HG03378 (cell line): ENCODE results near the gene ACOT7.

Source experiments
- ATAC-seq: cut with Tn5 transposase; IDR thresholded peaks from one replicate; pipeline ENCODE4 v1.9.1; 2021; ENCODE audit warnings: mild to moderate bottlenecking, moderate library complexity; ENCODE audit not compliant: unreplicated experiment

ACOT7 gene

GRCh38 chr1:6273380-6273891 is 120.1 kb downstream of the ACOT7 start:
- no peak for ATAC-seq

GRCh38 chr1:6272868-6273267 is 120.7 kb downstream of the ACOT7 start:
- ATAC-seq: no peak

DNA sequence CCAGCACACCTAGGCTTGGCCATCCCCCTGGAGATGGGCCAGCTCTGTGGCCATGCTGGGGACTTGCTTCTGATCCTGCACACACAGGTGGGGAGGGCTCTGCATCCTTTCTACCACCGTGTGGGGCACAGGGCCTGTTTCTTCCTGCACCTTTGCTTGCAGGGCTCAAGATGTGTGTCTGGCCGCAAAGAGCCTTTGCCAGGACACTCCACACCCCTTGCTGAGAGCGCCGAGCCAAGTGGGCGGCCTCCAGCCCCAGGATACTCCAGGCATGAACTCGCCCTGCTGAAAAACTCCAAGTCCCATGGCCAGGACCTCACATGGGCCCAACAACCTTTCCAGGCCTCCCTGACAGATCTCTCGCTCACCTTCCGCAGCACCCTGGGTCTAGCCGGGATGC is 121.1 kb downstream of the ACOT7 start:
- no peak for ATAC-seq

DNA sequence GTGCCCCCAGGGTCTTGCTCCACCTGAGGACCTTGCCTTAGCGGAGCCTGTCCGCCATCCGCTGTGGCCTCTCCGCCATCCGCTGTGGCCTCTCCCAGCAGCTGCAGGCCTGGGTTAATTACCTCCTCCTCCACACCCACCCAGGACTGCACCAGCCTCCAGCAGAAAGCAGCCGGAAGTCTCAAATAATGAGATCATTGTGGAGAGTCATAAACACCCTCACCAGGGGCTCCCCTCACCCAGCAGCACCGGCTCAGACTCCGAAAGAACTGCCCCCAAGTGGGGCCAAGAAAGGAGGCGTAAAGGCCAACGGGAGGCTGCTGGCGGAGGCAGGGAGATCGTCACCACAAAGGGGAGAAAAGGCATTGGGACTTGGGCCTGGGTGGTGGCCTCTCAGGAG is 122.0 kb downstream of the ACOT7 start:
- no peak for ATAC-seq

- no peak for ATAC-seq
These were observed 122.6 kb downstream of the ACOT7 start for GRCh38 chr1:6271006-6271405.

DNA sequence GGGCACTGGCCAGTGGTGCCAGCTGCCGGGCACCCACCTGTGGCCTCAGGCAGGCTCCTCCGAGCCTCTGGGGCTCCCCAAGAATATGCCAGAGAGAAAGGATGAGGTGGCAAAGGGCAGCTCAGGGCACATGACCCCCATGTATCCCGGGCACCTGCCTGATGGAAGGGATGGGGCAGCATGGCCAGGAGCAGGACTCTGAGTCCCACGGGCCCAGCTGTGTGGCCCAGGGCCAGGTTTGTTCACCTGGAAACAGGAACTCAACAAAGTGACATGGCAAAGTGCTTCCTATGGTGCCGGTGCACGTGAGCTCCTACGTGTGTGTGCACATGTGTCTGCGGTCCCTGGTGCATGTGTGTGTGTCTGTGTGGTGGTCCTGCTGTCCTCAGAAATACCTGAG is 123.2 kb downstream of the ACOT7 start:
- ATAC-seq: no peak

- no peak for ATAC-seq
These were observed 123.7 kb downstream of the ACOT7 start for GRCh38 chr1:6269720-6270400.

- ATAC-seq: no peak
These were observed 124.3 kb downstream of the ACOT7 start for GRCh38 chr1:6269296-6269695.

DNA sequence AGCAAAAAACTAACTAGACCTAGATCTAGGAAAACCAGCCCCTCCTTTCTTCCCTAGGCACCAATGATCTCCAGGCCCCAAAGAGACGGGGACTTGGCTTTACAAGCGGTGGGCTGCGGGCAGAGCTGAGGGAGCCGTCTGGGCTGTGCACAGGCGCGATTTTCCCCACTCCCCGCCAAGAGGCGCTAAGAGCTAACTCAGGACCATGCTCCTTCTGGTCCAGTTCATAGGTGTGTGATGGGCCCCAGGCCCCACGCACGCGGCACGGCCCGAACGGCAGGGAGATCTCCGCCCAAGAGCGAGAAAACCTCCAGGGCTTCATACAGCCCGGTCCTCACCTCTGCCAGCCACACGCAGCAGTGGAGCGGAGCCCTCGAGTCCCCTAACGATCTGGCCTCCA is 125.2 kb downstream of the ACOT7 start:
- ATAC-seq: no peak

- no peak for ATAC-seq
These were observed 125.8 kb downstream of the ACOT7 start for GRCh38 chr1:6267686-6268322.

DNA sequence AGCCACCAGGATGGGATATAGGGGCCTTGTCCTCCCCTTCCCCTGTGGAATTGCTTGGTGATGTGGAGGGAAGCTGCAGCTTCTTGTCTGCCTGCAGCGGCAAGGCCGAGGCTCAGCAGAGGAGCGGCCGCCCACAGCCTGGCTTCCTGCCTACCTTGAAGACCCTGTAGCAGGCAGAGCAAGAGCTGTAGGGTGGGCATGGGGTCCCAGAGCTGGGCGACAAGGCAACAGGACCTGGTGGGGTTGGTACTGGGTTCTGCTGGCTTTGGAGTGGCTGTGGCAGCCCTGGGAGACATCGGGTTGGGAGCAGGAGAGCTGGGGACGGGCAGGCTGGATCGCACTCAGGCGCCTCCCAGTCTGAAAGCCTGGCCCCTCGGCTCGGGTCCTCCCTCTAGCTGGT is 126.9 kb downstream of the ACOT7 start:
- no peak for ATAC-seq

DNA sequence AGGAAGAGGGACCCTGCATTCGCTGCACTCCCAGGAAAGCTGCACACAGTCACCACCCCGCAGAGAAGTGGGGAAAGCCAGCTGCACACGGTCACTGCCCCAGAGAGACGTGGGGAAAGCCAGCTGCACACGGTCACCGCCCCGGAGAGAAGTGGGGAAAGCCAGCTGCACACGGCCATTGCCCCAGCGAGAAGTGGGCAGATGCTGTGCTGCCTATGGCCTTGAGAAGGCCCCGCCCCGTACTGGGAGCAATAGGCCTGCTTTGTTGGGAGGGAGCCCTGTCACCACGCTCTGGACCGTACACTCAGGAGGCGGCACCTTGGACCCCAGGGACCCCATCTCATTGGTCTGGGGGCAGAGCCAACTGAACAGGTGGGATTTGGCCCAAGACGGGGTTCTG is 128.4 kb downstream of the ACOT7 start:
- ATAC-seq: no peak

- ATAC-seq: no peak
These were observed 129.9 kb downstream of the ACOT7 start for GRCh38 chr1:6263716-6264115.

DNA sequence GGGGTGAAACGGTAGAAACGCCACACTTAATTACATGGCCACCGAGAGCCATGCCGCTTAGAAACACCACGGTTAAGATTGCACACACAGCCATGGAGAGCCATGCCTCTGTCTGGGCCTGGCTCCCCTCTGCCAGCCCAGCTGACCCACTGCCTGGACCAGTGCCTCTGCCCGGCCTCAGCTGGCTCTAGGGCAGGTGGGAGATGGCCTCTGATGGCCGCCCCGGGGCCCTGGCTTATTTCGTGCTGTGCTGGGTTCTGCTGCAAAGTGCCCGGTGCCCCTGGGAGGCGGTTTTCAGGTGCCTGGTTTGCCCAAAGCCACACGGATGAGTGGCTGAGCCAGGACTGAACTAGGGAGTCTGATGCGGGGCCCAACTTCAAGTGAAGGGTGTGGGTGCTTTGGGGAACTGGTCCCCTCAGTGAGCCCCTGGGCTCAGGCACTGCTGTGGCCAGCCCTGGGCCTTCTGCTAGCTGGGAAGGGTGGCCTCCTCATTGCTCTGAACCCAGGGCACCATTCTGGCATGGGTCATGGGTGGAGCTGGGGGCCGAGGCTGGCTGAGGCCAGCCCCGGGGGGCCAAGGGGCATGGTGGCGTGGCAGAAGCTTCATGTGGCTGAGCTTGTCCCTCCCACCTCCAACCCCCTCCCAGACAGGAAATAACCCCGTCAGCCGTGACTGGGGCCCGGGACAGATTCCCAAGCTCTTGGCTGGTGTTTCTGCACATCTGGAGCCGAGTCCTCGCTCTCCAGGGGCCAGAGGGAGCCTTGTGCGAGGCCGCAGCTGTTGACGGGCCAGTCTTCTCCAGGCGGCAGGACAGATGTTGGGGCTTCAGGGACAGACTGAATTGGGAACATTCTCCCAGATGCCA is 130.8 kb downstream of the ACOT7 start:
- ATAC-seq: no peak

GRCh38 chr1:6261615-6261995 is 132.0 kb downstream of the ACOT7 start:
- ATAC-seq: no peak

DNA sequence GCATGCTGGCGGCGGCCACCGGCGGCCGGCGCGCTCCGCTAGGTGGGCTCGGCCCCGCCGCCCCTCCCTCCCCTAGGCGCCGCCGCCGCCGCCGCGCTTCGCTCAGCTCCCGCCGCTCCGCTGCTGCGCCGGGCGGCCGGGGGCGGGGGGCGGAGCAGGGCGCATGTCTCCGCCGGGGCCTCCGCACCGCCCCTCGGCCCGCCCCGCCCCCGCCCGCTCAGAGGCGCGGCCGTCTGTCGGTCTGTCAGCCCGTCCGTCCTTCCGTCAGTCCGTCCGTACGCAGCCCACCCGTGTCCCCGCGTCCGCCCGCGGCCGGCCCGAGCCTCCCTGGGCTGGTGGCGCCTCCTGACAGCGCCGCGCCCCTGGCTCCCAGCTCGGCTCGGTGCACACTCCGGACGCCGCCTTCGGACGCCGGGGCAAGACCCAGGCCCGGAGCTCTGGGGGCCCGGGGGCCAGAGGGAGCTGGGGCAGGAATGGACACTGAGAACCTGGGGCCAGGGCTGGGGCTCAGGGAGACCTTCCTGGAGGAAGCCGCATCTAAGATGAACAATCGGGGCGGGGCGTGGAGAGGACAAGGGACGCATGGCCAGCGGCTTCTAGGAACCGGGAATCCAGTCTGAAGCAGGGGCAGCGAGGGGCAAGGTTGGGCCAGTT is 132.5 kb downstream of the ACOT7 start, which contains the start of gene GPR153:
GPR153 (minus strand) TSS at position 138 of the 654 bp plus-strand sequence. CDS start 6,193 bp downstream, outside the sequence.
- no peak for ATAC-seq

GRCh38 chr1:6260433-6260934 is 133.1 kb downstream of the ACOT7 start:
- no peak for ATAC-seq

DNA sequence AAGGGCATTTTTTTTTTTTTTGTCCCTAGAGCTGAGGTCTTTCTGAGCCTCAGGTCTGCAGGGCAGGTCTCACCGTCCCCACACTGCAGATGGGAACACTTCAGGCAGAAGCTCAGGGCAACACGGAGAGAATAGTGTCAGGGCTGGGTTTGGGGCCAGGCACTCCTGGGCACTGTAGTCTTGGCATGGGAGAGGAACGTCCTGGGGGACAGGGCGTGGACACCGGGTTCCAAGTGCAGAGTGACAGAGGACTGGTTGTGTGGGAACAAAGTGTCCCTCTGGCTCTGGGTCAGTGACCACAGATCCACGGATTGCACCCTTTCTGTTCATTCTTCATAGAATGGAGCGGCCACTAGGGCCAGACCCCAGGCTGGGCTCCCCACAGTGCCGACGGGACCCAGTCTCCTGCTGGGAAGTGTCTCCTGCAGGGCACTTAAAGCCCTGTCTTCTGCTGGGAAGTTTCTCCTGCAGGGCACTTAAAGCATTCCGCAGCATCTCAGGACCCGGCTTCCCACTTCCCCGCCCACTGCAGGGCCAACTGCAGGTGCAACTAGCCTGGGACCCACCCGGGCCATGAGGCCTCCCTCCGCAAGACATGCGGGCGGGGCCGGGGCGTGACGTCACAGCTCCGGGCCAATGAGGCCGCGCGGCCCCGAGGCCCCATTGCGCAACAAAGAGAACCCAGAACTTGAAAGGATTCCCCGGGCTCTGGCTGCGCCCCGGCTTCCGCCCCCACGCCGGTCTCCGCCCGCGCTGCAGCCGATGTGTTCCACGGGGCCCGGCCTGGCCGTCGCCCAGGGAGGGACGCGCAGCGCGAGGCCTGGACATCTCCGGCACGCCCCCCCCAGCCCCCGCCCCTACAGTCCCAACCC is 133.8 kb downstream of the ACOT7 start:
- ATAC-seq: no peak

DNA sequence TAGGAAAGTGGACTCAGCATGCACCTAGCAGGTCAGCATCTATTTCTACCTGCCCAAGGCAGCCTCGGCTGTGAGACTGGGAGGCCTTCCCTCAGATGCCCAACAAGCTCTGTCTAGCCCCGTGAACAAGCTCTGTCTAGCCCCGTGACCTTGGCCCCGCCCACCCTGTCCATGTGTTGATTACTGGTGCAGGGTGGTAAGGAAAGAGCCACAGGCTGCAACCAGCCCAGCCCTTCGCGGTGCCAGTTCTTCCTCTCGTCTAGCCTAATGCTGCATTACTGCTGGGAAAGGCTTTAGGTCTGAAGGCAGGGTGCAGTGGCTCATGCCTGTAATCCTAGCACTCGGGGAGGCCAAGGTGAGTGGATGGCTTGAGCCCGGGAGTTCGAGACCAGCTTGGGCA is 134.9 kb downstream of the ACOT7 start:
- no peak for ATAC-seq

DNA sequence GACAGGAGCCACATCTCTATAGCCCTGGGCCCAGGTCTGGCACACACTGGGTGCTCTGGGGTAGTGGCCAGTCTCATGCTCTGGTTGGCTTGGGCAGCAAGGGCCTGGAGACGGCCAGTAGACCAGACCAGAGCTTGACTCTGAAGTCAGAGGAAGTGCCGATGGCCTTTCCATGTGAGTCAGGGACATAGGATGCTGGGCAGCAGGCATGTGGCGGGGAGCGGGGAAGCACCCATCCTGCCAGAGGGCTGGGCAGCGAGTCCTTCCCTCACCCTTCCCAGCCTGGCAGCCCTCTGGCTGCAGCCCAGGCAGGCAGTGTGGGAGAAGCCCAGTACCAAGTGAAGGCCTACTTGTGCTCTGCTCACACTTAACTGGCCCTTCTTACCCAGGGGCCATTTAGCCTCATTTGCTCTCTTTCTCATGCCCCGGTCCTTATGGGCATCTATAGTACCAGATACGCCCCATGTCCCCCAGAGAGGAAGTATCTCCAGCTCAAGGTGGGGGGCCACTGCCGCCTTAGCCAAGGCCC is 136.0 kb downstream of the ACOT7 start:
- ATAC-seq: no peak
